Neuron (in vitro differentiated cells): Measurements from ENCODE around the gene EIF3D.
A peak's percentile ranks its signal among the peaks of the same experiment; 100 is the strongest.

Experiments used
- H2AFZ ChIP-seq: one replicate; pipeline ENCODE4 v1.6.1; 2013; ENCODE audit warnings: low read depth, mild to moderate bottlenecking, inconsistent platforms, low read length, moderate library complexity
- H3K27me3 ChIP-seq: one replicate; pipeline ENCODE4 v1.6.1; 2013; ENCODE audit warnings: low read length; ENCODE audit not compliant: insufficient read depth
- H3K36me3 ChIP-seq: one replicate; pipeline ENCODE4 v1.6.1; 2013; ENCODE audit warnings: low read length; ENCODE audit not compliant: insufficient read depth
- H3K4me1 ChIP-seq: one replicate; pipeline ENCODE4 v1.6.1; 2013; ENCODE audit warnings: low read length; ENCODE audit not compliant: insufficient read depth
- H3K4me3 ChIP-seq: 2 replicates; pipeline ENCODE4 v1.5.1; 2013; ENCODE audit warnings: mild to moderate bottlenecking, low read length, moderate library complexity
- H3K9me3 ChIP-seq: one replicate; pipeline ENCODE4 v1.6.1; 2013; ENCODE audit warnings: low read length

Gene EIF3D

DNA sequence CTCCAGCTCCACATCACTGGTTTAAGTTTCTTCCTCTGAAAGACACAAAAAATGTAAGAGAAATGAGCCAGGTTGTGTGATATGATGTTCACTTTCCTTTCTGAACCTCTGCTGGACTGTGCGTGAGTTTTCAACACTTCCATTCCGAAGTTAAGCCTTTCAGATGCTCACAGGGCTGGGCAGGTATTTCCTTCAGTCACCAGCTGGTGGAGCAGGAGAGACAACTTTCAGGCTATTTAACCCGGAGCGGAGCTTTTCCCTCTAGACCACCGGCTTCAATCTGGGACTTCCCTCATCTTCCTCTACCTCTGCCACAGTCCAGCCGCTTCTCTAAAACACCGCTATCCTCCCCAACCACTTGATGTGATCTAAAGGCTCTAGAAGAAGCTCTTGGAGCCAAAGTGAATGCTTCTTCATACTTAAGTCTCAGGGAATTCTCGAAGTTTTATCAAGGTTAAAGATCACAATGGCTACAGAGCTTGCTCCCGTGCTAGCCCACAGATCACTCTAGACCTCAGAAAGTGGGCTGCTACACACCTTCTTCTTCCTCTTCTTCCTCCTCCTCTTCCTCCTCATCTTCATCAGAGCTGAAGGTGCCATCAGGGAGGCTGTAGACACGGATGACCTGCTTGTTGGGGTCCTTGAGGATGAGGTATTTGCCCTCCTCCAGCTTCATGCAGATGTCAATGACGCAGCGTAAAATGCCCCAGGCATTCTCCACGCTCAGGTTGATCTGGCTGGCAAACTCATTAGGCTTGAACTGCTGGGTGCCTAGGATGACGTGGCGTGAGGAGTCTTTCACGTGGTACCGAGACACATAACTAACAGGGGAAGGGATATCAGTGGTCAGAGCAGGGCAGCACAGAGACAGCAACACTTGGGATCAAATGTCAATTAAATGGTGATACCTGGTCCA is 17.7 kb downstream of the EIF3D start:
- no peaks in the 10 kb centered on the region for H3K27me3 ChIP-seq
- H3K36me3 ChIP-seq: peaks cover 54% of the 10 kb centered on the region
- no peak overlapping the region for H3K4me3 ChIP-seq
- H3K4me1 ChIP-seq: no peaks in the 10 kb centered on the region
- H3K9me3 ChIP-seq: no peaks in the 10 kb centered on the region
- H2AFZ ChIP-seq: no peak overlapping the region

DNA sequence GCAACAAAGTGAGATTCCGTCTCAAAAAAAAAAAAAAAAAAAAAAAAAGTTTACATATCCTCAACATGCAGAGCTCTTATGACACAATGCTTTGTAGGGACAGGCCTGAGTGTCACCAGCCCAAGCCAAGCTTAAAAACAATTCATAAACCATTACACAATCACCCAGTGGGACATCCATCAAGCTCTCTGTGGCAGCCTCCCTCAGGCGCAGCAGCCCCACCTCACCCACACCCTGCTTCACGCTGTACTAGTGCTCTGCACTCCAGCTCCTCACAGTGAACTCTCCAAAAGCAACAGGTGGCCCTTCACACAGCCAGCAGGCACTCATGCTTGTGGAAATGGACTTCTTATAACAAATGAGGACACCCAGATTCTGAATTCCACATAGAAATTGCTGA is 18.6 kb downstream of the EIF3D start:
- H3K4me1 ChIP-seq: no peaks in the 10 kb centered on the region
- peaks cover 46% of the 10 kb centered on the region for H3K36me3 ChIP-seq
- no peak overlapping the region for H3K4me3 ChIP-seq
- no peak overlapping the region for H2AFZ ChIP-seq
- H3K27me3 ChIP-seq: no peaks in the 10 kb centered on the region
- no peaks in the 10 kb centered on the region for H3K9me3 ChIP-seq

DNA sequence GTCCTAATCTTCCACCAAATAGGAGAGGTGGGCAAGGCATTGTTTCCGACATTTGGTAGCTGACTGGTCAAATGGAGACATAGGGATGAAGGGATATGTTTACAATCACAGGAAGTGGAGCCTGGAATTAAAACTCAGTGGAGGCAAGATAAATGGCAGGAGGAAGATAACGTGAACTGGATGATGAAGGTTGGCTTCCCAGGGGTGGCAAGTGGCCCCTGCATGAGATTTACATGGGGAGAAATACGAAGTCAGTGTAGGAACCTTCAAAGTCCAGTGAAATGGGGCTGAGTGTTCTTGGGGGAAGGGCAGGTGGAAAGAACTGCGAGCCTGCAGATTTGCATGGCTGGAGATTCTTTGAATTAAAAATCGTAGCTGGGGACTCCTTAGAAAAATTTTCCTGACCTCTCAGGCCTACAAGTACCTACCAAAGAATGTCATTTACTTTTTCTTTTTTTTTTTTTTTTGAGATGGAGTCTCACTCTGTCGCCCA is 21.4 kb downstream of the EIF3D start:
- Histone ChIP-seq H3K4me3 (peak overlapping the region; percentile 40), H3K27me3 (no peaks in the 10 kb centered on the region), H3K9me3 (no peaks in the 10 kb centered on the region), H3K4me1 (no peaks in the 10 kb centered on the region), H3K36me3 (peaks cover 25% of the 10 kb centered on the region), H2AFZ (peak overlapping the region; percentile 31)

DNA sequence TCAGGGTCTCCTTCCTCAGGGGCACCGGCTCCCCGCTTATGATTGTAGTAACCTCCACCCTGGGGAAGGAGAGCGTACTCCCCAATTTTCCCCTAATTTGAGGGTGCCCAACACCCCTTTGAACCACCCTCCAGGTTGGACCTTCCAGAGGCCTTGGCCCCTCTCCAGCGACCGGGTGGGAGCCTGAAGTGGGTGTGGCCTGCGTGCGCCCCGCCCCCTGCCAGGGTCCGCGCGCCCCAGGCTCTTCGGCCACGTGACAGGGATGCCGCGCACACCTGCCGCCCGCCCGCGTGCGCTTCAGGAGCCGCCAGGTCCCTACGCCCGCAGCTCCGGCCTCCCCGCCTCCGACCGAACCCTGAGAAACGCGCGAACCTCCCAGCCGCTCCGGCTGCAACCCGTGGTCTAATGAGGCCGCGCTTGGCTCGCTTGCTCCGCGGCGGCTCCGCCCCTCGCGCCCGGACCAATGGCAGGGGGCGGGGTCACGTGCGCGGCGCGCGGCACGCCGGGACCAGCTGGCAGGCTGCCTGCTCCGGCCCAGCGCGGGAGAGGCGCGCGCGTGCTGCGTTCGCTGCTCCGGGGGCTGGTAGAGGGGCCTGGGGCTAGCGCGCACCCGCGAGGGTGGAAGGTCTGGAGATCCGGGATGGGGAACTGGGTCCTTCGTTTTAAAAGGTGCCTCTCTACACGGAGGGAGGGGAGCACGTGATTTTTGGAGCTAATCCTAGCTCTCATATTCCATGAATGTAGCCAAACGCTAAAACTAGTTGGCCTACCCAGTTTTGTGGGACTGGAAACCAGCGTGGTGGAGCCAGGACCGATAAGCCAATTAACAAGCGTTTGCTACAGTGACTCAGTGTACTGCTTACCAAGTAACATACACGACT is 22.1 kb downstream of the EIF3D start, which contains the start of gene FOXRED2:
TSS of gene FOXRED2 (minus strand) at position 404 of the 881 bp plus-strand sequence. CDS start 618 bp downstream, outside the sequence.
- no peaks in the 10 kb centered on the region for H3K27me3 ChIP-seq
- peak within 1 kb of the TSS; percentile 40 for H3K4me3 ChIP-seq
- H3K9me3 ChIP-seq: no peaks in the 10 kb centered on the region
- H2AFZ ChIP-seq: peak within 1 kb of the TSS; percentile 31
- peaks cover 18% of the 10 kb centered on the region for H3K36me3 ChIP-seq
- no peaks in the 10 kb centered on the region for H3K4me1 ChIP-seq

DNA sequence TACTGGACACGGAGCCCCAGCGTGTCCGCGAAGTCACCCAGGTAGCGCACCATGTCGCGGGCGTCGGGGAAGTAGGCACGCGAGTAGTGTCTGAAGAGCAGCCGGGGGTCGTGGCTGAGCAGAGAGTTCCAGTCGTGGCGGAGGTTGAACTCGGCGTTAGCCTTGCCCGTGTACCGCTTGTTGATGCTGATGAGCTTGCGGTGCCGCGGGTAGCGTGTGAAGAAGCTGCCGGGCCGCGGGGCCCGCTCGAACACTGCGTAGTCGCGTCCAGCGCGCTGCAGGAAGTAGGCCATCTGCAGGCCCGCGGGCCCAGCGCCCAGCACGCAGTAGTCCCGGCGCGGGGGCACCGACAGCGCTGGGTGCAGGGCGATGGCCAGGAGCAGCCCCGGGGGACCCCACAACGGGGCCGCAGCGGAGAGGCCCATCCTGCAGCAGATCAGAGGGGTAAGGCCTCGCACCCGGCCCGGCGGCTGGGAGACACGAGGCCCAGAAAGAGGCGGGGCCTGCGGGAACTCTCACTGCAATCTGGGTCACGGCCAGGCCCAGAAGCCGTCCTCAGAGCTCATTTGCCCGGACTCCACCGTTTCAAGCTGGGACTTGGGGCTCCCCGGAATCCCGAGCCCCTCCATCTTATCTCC is 22.8 kb downstream of the EIF3D start:
- no peaks in the 10 kb centered on the region for H3K4me1 ChIP-seq
- H3K4me3 ChIP-seq: peak overlapping the region; percentile 40
- no peaks in the 10 kb centered on the region for H3K9me3 ChIP-seq
- H3K36me3 ChIP-seq: peaks cover 11% of the 10 kb centered on the region
- H2AFZ ChIP-seq: peak overlapping the region; percentile 31
- H3K27me3 ChIP-seq: no peaks in the 10 kb centered on the region

DNA sequence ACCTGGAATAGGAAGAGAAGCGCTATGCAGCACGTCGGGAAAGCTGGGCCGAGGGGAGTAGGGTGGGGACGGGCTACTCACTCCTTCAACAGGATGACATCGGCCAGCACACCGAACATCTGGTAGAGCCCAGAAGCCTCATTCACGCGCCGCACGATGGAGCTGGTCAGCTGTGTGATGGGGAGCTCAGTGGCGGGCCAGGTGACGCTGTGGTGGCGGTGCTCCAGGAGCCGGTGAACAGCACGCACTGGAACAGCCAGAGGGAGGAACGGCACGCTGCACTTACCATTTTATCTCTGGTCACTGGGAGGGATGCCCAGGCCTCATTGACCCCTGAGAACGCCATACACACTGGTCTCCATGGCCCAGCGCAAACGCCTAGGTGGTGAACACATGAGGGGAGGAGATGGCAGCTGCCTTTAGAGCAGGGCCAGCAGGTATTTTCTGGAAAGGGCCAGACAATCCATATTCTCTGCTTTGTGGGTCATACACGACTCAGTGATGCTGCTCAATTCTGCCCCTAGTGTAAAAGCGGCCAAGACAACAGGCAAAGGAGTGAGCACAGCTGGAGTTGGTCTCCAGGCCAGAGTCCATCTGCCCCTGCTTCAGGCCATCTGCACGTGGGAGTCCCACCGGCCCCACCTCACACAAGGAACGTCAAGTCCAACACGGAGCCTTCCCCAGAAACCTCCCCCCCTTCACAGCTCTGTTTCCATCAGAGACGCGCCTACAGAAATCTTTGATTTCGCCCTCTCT is 30.9 kb downstream of the EIF3D start:
- H3K27me3 ChIP-seq: no peaks in the 10 kb centered on the region
- H2AFZ ChIP-seq: no peak overlapping the region

DNA sequence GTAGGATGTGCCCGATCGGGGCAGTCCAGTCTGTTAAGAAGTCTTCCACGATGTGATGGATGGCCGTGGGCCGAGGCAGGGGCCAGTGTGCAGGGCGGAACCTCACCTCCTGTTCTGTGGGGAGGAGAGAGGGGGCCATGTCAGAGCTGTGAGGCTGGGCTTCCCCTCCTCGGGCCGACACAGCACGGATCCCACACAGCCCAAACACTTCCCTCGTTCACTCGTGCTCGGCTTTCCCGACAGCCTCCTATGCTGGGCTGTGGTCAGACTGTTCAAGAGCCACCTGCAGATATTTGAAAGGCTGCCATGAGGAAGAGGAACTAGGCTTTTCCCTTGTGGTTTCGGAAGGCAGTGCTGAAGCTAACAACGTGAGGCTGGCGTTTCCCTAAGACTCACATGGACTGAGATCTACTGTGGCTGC is 35.3 kb downstream of the EIF3D start:
- no peaks in the 10 kb centered on the region for H3K27me3 ChIP-seq
- H3K4me3 ChIP-seq: no peak overlapping the region
- H3K36me3 ChIP-seq: peaks cover 14% of the 10 kb centered on the region
- H3K4me1 ChIP-seq: no peaks in the 10 kb centered on the region
- no peak overlapping the region for H2AFZ ChIP-seq
- H3K9me3 ChIP-seq: no peaks in the 10 kb centered on the region

More for the DNA sequence above, 30.9 kb downstream of the EIF3D start:
- Histone ChIP-seq H3K36me3 (peaks cover 4% of the 10 kb centered on the region), H3K9me3 (no peaks in the 10 kb centered on the region), H3K4me3 (no peak overlapping the region), H3K4me1 (no peaks in the 10 kb centered on the region)

DNA sequence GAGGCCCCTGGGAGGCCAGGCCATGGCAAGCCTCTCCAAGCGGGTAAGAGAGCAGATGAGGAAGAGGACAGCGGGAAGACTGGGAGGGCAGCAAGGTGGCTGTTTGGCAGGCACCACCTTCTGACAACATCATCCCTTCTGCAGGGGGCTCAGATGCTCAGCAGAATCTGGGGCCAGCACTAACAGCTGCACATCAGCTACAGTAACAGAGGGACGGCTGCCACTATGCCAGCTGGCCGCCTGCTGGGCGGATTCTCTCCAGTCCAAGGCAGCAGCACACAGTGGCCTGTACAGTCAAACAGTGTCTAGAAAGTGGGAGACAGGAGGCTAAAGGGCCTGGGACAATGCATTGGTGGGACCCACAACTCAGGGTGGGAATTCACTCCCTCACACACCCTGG is 36.9 kb downstream of the EIF3D start:
- no peaks in the 10 kb centered on the region for H3K9me3 ChIP-seq
- H2AFZ ChIP-seq: no peak overlapping the region
- H3K36me3 ChIP-seq: peaks cover 18% of the 10 kb centered on the region
- H3K4me1 ChIP-seq: no peaks in the 10 kb centered on the region
- no peaks in the 10 kb centered on the region for H3K27me3 ChIP-seq
- H3K4me3 ChIP-seq: no peak overlapping the region

DNA sequence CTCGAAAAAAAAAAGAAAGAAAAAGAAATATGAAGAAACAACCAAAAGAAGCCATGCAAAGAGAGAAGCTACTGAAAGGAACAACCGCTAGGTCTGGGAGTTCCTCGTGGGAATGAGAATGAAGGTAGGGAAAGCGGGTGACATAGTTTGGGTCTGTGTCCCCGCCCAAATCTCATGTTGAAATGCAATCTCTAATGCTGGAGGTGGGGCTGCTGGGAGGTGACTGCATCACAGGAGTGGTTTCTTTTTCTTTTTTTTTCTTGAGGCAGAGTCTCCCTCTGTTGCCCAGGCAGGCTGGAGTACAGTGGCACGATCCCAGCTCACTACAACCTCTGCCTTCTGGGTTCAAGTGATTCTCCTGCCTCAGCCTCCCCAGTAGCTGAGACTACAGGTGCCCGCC is 37.8 kb downstream of the EIF3D start:
- H3K4me3 ChIP-seq: no peak overlapping the region
- no peaks in the 10 kb centered on the region for H3K27me3 ChIP-seq
- no peaks in the 10 kb centered on the region for H3K4me1 ChIP-seq
- H3K36me3 ChIP-seq: peaks cover 24% of the 10 kb centered on the region
- H3K9me3 ChIP-seq: peaks cover 3% of the 10 kb centered on the region
- no peak overlapping the region for H2AFZ ChIP-seq

DNA sequence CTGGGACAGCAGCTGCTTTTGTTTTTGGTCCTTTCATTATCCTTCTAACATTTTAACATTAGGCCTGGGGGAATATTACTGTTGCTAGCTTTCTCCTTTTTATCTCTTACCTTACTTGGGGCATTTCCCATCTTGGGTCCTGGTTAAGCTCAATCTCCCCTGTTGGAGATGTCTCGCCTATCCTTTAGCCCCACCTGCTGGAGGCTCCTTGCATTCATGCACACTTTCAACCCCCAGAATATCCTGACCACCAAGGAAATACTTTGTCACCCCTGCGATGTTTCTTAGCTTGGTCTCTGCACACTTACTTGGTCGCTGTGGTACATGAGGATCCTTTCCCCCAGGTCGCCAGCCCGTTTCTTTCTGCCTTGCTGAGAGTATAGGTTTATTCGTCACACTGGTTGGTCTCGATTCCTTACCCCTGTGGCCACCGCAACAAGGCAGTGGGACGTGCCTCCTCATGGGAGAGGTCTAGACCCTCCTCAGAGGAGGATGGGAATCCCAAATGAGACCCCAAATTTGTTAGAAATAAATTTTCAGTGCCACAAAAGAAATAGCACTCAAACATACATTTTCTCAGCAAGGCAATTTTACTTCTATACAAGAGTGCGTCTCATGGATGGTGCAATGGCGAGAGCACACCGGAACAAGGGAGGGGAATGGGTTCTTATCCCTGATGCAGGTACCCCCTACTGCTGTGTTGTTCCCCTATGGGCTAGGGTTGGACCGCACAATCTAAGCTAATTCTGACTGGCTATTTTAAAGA is 42.2 kb downstream of the EIF3D start:
- Histone ChIP-seq H3K4me3 (no peak overlapping the region), H2AFZ (no peak overlapping the region), H3K27me3 (no peaks in the 10 kb centered on the region), H3K9me3 (peaks cover 3% of the 10 kb centered on the region), H3K4me1 (no peaks in the 10 kb centered on the region), H3K36me3 (peaks cover 14% of the 10 kb centered on the region)

DNA sequence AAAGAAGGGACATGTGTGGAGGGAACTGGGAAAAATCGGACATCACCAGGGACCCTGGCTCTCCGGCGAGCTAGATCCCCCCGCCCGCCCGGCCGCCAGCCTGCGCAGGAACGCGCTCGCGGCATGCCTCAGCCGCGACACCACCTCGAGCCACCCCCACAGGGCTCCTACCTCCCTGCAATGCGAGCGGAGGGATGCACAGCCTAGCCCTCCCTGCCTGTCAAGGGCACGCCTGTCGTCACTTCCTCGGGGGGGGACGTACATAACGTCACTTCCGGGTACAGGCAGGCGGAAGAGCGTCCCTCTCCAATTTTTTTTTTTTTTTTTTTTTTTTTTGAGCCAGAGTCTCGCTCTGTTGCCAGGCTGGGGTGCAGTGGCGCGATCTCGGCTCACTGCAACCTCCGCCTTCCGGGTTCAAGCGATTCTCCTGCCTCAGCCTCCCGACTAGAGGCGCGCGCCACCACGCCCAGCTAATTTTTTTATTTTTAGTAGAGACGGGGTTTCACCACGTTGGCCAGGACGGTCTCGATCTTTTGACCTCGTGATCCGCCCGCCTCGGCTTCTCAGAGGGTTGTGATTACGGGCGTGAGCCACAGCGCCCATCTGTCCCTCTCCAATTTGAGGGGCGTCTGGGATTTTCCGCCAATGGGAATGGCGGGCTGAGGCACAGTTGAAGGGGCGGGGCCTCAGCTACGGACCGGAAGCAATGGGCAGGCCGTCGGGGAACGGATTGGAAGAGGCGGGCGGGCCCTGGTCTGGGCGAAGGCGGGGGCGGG is 47.4 kb downstream of the EIF3D start, which contains the start of gene TXN2:
TSS of gene TXN2 (minus strand) at position 248 of the 776 bp plus-strand sequence. CDS start 803 bp downstream, outside the sequence.
- no peaks in the 10 kb centered on the region for H3K9me3 ChIP-seq
- H3K4me3 ChIP-seq: peak within 1 kb of the TSS; percentile 85
- no peaks in the 10 kb centered on the region for H3K27me3 ChIP-seq
- peaks cover 10% of the 10 kb centered on the region for H3K4me1 ChIP-seq
- H2AFZ ChIP-seq: peak within 1 kb of the TSS; percentile 84
- H3K36me3 ChIP-seq: peaks cover 21% of the 10 kb centered on the region
